ENCODE results near the gene MZT2B.
"Not testable (repeated sequence)": the region's sequence is repeated elsewhere in the genome, so short reads cannot be mapped to it uniquely, and the experiment has no call there.

GRCh38 chr2:130230907-130231306 is 48.8 kb downstream of the MZT2B start:
- TF ChIP-seq POLR2AphosphoS5, CTCF, EP300 (IDR thresholded peaks at IDR 0.05): not testable (repeated sequence)
